Transverse colon (tissue), 4 donors: ENCODE measurements around the gene CFAP61. TPM values are rescaled to one million over a fixed set of nuclear protein-coding genes. Genes with fewer than 3 reads are reported as not detected.

Experiments
- DNase-seq: peaks from one replicate; pipeline ENCODE4 v3.0.0-alpha.2; 2019
- H3K27ac ChIP-seq, 4 donors: fragments of 200-600 bp; sonication (generic); 2 replicates each; pipeline ENCODE4 v1.5.1; 2016 to 2018; ENCODE audit warnings: inconsistent platforms in 4 of 4
- H3K27me3 ChIP-seq: fragments of 200-600 bp; sonication (generic); 2 replicates; pipeline ENCODE4 v1.5.1; 2017; ENCODE audit warnings: inconsistent platforms
- H3K36me3 ChIP-seq, 4 donors: fragments of 200-600 bp; sonication (generic); 2 replicates each; pipeline ENCODE4 v1.5.1; 2017 to 2019; ENCODE audit warnings: inconsistent platforms in 4 of 4
- H3K4me1 ChIP-seq, 4 donors: fragments of 200-600 bp; sonication (generic); 2 replicates each; pipeline ENCODE4 v1.5.1; 2017 to 2020; ENCODE audit warnings: inconsistent platforms in 4 of 4
- H3K4me3 ChIP-seq, 4 donors: fragments of 200-600 bp; sonication (generic); 1 replicate in 1 of 4; 2 replicates in 3 of 4; pipeline versions ENCODE4 v1.5.1 to v1.6.1; 2017 to 2019; ENCODE audit warnings: inconsistent platforms in 4 of 4
- H3K9me3 ChIP-seq, 2 donors: fragments of 200-600 bp; sonication (generic); 2 replicates each; pipeline ENCODE4 v1.5.1; 2017 to 2019; ENCODE audit warnings: inconsistent platforms in 2 of 2
- CTCF ChIP-seq, 5 experiments: fragments of 200-600 bp in 3 of 5; fragments of 450-650 bp in 2 of 5; sonication (generic) in 3 of 5; IDR thresholded peaks; 1 replicate in 2 of 5; 2 replicates in 3 of 5; pipeline ENCODE4 v1.5.1; 2016 to 2017; ENCODE audit warnings: antibody characterized with exemption in 5 of 5, inconsistent platforms in 3 of 5, mild to moderate bottlenecking in 2 of 5, moderate library complexity in 1 of 5
- EP300 ChIP-seq: sonication (generic); formaldehyde crosslinking; IDR thresholded peaks from one replicate; pipeline ENCODE4 v1.6.1; 2017; ENCODE audit warnings: antibody characterized with exemption, low read depth
- POLR2A ChIP-seq: fragments of 450-650 bp; IDR thresholded peaks from one replicate; pipeline ENCODE4 v1.6.1; 2016; ENCODE audit warnings: antibody characterized with exemption, mild to moderate bottlenecking, moderate library complexity
- POLR2AphosphoS5 ChIP-seq, 3 donors: sonication (generic); formaldehyde crosslinking; IDR thresholded peaks; one replicate each; pipeline ENCODE4 v1.6.1; 2016; ENCODE audit warnings: antibody characterized with exemption in 3 of 3
- WGBS, 2 donors: methylation state at CpG; one replicate each; pipeline ENCODE4 v1.1.5; 2018; ENCODE audit warnings: low coverage in 1 of 2; 5-methylcytosine and 5-hydroxymethylcytosine counted together
- in situ Hi-C, 4 donors: fragments of 200-750 bp; cut with MboI; loops; one replicate each; pipeline versions ENCODE4 v1.15.0 to v1.15.1; 2017; ENCODE audit warnings: low sequenced_read_pairs in 3 of 4, low pct_ligation_motif_present in 1 of 4, low pct_unique_long_range_greater_than_20kb in 1 of 4
- intact Hi-C: fragments of 100-400 bp; cut with DNase I; formaldehyde crosslinking; loops from one replicate; pipeline ENCODE4 v1.15.1; 2023; ENCODE audit warnings: low total_unique reads
- total RNA-seq, 4 donors: library from RNA; depleted of rRNA; stranded (reverse); fragments of >200 nt; gene quantifications; one replicate each; pipeline ENCODE4 v1.1.0, GENCODE V29; 2016

CFAP61 gene
- total RNA-seq, 4 donors from 2014 or later = 0.27 TPM; not detected in 3

DNA sequence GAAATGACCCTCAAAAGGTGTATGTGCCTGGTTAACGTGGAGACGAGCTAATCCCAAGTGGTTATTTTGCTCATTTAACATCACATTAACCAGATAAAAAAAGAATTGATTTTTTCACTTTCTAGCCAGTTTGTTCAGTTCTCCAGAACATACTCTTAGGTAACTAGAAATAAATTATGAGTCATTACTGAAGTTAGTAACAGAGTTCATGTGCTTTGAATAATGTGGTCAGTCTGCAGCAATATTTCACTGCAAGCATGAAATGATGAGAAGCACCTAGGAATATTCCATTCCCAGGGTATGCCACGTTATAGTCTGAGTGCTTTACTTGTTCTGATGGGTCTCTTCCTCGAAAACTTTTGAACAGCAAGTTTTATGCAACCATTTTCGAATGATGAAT lies 177.3 kb downstream of the CFAP61 start:
- no peak for DNase-seq
- WGBS, 2 donors = 53 to 73% methylated on average over 3 to 5 of the region's 5 CpGs
- in situ Hi-C loops (loop anchor here in 1 of 4 donors (25.0 kb wide), 1 partner anchor 142 kb away; no protein-coding TSS in a partner anchor), intact Hi-C loops (no loop called here)
- H3K4me1 ChIP-seq = no peaks in the 10 kb centered on the region
- H3K27ac ChIP-seq = no peak overlapping the region
- H3K4me3 ChIP-seq = no peak overlapping the region
- H3K27me3 ChIP-seq = no peaks in the 10 kb centered on the region
- TF ChIP-seq POLR2A (no peak), EP300 (no peak), POLR2AphosphoS5 (IDR thresholded peaks at IDR 0.05) (no peak), CTCF (IDR thresholded peaks at IDR 0.05) (no peak)
- no peaks in the 10 kb centered on the region for H3K9me3 ChIP-seq
- H3K36me3 ChIP-seq = no peaks in the 10 kb centered on the region

DNA sequence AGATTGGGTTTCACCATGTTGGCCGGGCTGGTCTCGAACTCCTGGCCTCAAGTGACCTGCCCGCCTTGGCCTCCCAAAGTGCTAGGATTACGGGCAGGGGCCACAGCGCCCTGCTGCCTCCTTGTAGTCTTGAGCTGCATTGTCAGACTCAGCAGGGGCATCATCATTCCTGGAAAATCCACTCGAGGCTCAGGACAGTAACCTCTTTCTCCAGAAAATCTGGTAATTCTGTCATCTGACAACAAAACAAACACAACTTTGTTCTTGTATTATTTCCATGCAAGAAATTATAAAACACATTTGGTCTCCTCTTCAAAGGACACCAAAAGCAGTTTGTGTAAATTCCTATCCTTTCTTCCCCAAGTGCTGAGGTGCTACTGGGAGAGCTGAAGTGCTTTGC lies 178.4 kb downstream of the CFAP61 start:
- Histone ChIP-seq H3K27me3 (no peaks in the 10 kb centered on the region), H3K27ac (no peak overlapping the region), H3K4me1 (no peaks in the 10 kb centered on the region), H3K9me3 (no peaks in the 10 kb centered on the region), H3K36me3 (no peaks in the 10 kb centered on the region), H3K4me3 (no peak overlapping the region)
- DNase-seq = no peak
- in situ Hi-C loops = loop anchor here in 3 of 4 donors (10.0 to 25.0 kb wide), 2 partner anchors 143 to 146 kb away; no protein-coding TSS in a partner anchor
- intact Hi-C loops = no loop called here
- WGBS, 2 donors = 80% methylated on average over 6 of the region's 6 CpGs; no CpG with 5 or more reads in 1 of the 2 donors
- TF ChIP-seq EP300 (no peak), POLR2AphosphoS5 (IDR thresholded peaks at IDR 0.05) (no peak), CTCF (IDR thresholded peaks at IDR 0.05) (no peak), POLR2A (no peak)

GRCh38 chr20:20231528-20232298 lies 179.4 kb downstream of the CFAP61 start:
- TF ChIP-seq POLR2A (no peak), POLR2AphosphoS5 (IDR thresholded peaks at IDR 0.05) (no peak), EP300 (no peak), CTCF (IDR thresholded peaks at IDR 0.05) (no peak)
- H3K4me3 ChIP-seq = no peak overlapping the region
- WGBS, 2 donors = 83% methylated on average over 5 to 11 of the region's 11 CpGs
- intact Hi-C loops = no loop called here
- in situ Hi-C loops = loop anchor here in 3 of 4 donors (10.0 to 25.0 kb wide), 2 partner anchors 144 to 147 kb away; no protein-coding TSS in a partner anchor
- H3K9me3 ChIP-seq = no peaks in the 10 kb centered on the region
- DNase-seq = no peak
- H3K27ac ChIP-seq = no peak overlapping the region
- H3K27me3 ChIP-seq = no peaks in the 10 kb centered on the region
- no peaks in the 10 kb centered on the region for H3K36me3 ChIP-seq
- H3K4me1 ChIP-seq = no peaks in the 10 kb centered on the region

DNA sequence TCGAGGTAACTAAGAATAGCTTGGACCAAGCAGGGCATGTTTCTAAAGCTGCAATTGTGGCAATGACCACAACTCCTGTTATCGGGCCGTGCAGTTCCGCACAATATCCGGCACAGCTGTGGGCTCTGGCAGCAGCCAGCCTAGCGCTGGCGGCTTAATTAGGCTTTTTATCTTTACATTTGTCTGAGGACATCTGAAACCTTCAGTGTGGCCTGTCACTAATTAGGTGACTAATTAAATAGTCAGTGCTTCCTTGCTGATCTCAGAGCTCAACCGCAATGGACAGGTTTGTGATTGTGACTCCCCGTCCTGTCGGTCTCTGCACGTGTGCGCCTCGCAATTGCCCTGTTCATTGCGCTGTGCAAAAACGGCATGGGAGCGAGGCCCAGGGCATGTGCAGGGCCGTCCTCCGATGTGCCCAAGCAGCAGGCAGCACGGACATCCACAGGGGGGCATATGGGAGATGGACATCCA lies 180.7 kb downstream of the CFAP61 start:
- in situ Hi-C loops = loop anchor here in 3 of 4 donors (10.0 to 25.0 kb wide), 2 partner anchors 146 to 148 kb away; no protein-coding TSS in a partner anchor
- no peak overlapping the region for H3K4me3 ChIP-seq

More for the DNA sequence above, 180.7 kb downstream of the CFAP61 start:
- DNase-seq = no peak
- no peak overlapping the region for H3K27ac ChIP-seq
- intact Hi-C loops = no loop called here
- WGBS, 2 donors = 90% methylated on average over 19 of the region's 19 CpGs; no CpG with 5 or more reads in 1 of the 2 donors
- no peaks in the 10 kb centered on the region for H3K4me1 ChIP-seq
- no peaks in the 10 kb centered on the region for H3K9me3 ChIP-seq
- H3K36me3 ChIP-seq = no peaks in the 10 kb centered on the region
- TF ChIP-seq CTCF (IDR thresholded peaks at IDR 0.05) (no peak), EP300 (no peak), POLR2AphosphoS5 (IDR thresholded peaks at IDR 0.05) (no peak), POLR2A (no peak)
- no peaks in the 10 kb centered on the region for H3K27me3 ChIP-seq
